GM18861 (cell line): ENCODE data around the gene TGFBR3L.
"Not testable (repeated sequence)": the region's sequence is repeated elsewhere in the genome, so short reads cannot be mapped to it uniquely, and the experiment has no call there.

ENCODE experiments used
- ATAC-seq: cut with Tn5 transposase; IDR thresholded peaks from one replicate; pipeline ENCODE4 v1.9.1; 2021; ENCODE audit not compliant: unreplicated experiment

Gene TGFBR3L

GRCh38 chr19:7947939-7948338 lies 33.3 kb downstream of the TGFBR3L start:
- no peak for ATAC-seq

GRCh38 chr19:7953060-7953459 lies 38.4 kb downstream of the TGFBR3L start:
- no peak for ATAC-seq

GRCh38 chr19:7953576-7953975 lies 38.9 kb downstream of the TGFBR3L start:
- no peak for ATAC-seq

- no peak for ATAC-seq
Measured at GRCh38 chr19:7955696-7956095, 41.1 kb downstream of the TGFBR3L start.

GRCh38 chr19:7959211-7959610 lies 44.6 kb downstream of the TGFBR3L start:
- ATAC-seq: no peak

GRCh38 chr19:7961082-7961481 lies 46.5 kb downstream of the TGFBR3L start:
- not testable (repeated sequence) for ATAC-seq

GRCh38 chr19:7961920-7962626 lies 47.4 kb downstream of the TGFBR3L start:
- no peak for ATAC-seq

- no peak for ATAC-seq
Measured at GRCh38 chr19:7962644-7963268, 48.1 kb downstream of the TGFBR3L start.

GRCh38 chr19:7963566-7963965 lies 48.9 kb downstream of the TGFBR3L start:
- no peak for ATAC-seq

- no peak for ATAC-seq
Measured at GRCh38 chr19:7965259-7965841, 50.7 kb downstream of the TGFBR3L start.

- ATAC-seq: no peak
Measured at GRCh38 chr19:7965921-7966665, 51.5 kb downstream of the TGFBR3L start.

- ATAC-seq: no peak
Measured at GRCh38 chr19:7968008-7968795, 53.6 kb downstream of the TGFBR3L start.
